IPS-15b (cell line): Measurements from ENCODE around the gene RPA1.

ENCODE experiments used
- H3K27me3 ChIP-seq: one replicate; pipeline ENCODE4 v1.6.1; 2013; ENCODE audit warnings: low read length; ENCODE audit not compliant: control insufficient read depth, insufficient read depth
- H3K36me3 ChIP-seq: one replicate; pipeline ENCODE4 v1.6.1; 2013; ENCODE audit warnings: low read length; ENCODE audit not compliant: control insufficient read depth, insufficient read depth
- H3K4me1 ChIP-seq: one replicate; pipeline ENCODE4 v1.6.1; 2013; ENCODE audit warnings: mild to moderate bottlenecking, low read length; ENCODE audit not compliant: control insufficient read depth, insufficient read depth
- H3K4me3 ChIP-seq: one replicate; pipeline ENCODE4 v1.5.1; 2013; ENCODE audit warnings: low read depth, low read length
- H3K9ac ChIP-seq: one replicate; pipeline ENCODE4 v1.6.1; 2013; ENCODE audit warnings: low read depth, mild to moderate bottlenecking, low read length
- H3K9me3 ChIP-seq: one replicate; pipeline ENCODE4 v1.6.1; 2013; ENCODE audit warnings: mild to moderate bottlenecking, low read length; ENCODE audit not compliant: control insufficient read depth, insufficient read depth

RPA1 gene

DNA sequence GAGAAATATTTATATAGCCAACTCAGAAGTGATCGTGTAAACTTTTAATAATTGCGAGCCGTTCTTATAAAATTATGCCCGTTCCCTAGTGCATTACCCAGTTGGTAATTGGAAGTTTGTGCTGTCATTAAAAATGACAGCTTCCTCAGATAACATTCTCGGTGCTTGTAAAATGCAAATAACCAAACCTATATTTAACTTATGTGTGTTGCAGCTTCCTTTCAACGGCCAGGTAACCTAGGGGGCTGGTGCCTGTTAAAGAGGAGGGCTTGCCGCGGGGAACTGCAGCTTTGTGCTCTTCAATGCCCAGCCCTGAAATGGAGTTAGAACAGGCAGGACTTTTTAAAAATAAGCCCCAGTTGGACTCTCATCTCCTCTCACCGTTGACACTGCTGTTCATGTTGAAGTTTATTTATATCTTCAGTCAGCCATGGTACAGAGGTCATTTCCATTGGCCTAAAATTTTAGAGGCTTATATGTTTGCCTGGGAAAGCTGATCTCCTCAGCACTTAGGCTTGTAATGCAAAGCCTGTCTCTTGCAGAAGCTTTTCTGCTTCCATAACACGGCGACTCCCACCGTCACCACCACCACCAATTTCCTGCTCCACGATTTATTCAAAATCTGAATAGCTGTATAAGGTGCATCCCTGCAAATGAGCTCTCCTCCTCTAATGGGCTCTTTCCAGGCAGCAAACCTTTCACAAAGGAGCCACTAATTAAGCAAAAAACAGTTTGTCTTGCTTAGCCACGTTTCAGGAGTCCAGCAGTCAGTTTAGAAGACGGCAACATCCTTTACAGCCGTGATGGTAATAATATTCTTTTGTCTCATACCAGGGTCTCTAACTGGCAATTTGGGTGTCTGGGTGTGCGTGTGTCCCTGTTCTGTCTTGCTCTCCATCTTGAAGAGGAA is 74.7 kb downstream of the RPA1 start:
- Histone ChIP-seq H3K27me3 (peaks cover 60% of the 10 kb centered on the region), H3K4me3 (no peak overlapping the region), H3K9me3 (no peaks in the 10 kb centered on the region), H3K36me3 (no peaks in the 10 kb centered on the region), H3K4me1 (no peaks in the 10 kb centered on the region), H3K9ac (no peak overlapping the region)

DNA sequence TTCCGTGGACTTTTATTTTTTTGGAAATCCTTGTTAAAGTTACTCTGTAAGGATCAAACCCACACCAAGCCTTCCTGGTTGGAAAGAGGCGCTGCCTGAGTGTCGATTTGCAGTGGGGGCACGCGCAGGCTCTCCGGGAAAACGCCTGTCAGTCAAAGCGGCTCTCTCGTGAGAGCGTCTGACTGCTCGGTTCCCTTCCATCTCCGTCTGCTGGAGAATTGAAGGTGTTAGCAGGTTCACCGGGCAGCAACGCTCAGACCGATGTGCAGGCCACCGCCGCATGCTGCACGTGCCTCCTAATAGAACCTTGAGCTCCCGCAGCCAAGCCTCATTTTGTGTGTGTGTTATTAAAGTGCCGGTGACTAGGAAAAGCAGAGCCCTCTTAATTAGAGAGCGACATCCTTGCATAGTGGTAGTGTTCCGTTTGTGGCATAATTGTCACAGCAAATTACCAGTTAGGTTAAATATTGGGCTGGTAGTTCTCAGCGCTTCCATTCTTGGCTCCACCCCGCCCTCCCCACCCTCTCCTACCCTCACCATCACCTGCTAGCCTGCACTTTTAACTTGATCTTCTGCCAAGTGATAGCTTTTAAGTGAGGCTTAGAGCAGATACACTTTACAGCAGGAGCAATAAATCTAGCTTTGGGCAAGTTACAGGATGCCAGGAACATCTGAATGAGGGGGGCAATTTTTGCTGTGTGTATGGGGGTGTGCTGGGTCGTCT is 75.5 kb downstream of the RPA1 start:
- no peak overlapping the region for H3K4me3 ChIP-seq
- peaks cover 68% of the 10 kb centered on the region for H3K27me3 ChIP-seq
- no peaks in the 10 kb centered on the region for H3K9me3 ChIP-seq

DNA sequence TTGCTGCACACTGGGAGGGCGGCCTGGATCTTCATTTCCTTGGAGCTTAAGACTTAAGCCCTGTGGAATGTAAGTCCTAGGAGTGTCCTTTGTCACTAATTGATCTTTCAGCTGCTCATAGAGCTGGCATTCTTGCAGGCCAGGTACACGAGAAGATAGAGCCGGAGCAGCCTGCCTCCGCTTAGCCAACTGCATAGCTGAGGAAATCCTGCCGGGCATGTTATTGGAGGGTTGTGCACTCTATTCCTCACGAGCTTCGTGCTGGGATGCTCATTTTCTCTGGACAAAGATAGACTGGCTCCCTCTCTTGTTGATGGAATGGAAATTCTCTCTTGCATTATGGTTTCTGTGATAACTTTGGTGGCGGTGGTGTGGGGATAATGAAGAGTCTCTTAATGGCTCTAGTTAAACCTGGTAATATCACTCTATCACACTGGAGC is 76.9 kb downstream of the RPA1 start:
- peaks cover 81% of the 10 kb centered on the region for H3K27me3 ChIP-seq

More for the DNA sequence above, 75.5 kb downstream of the RPA1 start:
- no peaks in the 10 kb centered on the region for H3K36me3 ChIP-seq
- no peaks in the 10 kb centered on the region for H3K4me1 ChIP-seq
- no peak overlapping the region for H3K9ac ChIP-seq

DNA sequence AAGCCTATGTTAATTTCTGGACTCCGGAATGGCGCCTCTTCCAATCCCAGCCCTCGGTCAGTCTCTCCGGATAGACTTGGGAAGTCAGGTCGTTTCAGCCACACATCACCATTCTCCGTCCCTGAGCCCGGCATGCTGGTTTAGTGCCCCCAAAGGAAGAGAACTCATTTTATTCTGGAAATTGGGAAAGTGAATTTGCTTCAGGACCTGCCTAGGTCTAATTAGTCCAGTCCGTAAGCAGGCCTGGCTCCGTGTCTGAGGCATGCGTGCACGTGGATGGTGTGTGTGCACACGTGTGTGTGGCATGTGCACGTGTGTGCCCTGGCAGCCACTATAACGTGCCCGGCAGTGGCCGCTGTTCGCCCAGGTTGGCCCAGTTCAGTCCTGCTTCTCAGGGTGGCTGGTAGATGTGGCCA is 77.4 kb downstream of the RPA1 start:
- no peaks in the 10 kb centered on the region for H3K9me3 ChIP-seq
- H3K9ac ChIP-seq, result no peak overlapping the region
- H3K36me3 ChIP-seq, result no peaks in the 10 kb centered on the region
- peaks cover 87% of the 10 kb centered on the region for H3K27me3 ChIP-seq
- H3K4me1 ChIP-seq, result no peaks in the 10 kb centered on the region
- no peak overlapping the region for H3K4me3 ChIP-seq

More for the DNA sequence above, 76.9 kb downstream of the RPA1 start:
- no peaks in the 10 kb centered on the region for H3K4me1 ChIP-seq
- no peaks in the 10 kb centered on the region for H3K9me3 ChIP-seq
- H3K36me3 ChIP-seq, result no peaks in the 10 kb centered on the region
- H3K9ac ChIP-seq, result no peak overlapping the region
- no peak overlapping the region for H3K4me3 ChIP-seq

DNA sequence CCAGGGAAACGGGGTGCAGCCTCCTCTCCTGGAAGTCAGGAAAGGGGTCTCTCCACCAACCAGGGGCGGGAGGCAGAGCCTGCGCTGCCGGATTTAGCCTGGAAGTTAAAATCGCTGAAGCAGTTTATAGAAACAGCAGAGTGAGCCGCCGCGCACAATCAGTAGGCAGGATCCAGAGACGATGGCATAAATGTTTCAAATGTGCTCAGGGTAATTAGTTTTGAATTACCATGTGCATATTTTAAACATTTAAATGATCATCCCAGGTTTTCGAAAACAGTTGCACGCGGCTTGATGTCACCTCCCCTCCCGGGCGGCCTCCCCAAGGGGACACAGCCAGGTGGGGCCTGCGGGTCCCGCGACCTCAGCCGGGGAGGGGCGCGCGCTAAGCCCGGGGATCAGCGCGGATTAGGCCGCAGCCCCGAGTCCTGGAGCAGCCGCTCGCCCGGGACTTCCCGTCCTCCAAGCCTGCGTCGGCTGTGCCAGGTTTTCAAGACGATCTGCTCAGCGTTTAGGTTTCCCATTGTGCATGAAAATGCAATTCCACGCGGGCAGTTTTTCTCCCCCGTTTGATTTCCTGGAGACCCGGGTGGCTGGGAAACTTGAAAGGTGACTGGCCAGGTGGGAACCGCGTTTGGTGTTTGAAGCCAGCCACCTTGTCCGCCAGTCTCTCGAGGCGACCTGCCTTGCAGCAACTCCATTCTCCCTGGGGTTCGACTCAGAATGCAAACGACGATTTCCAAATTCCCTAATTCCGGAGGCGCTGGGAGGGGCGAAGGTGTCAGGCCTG is 78.3 kb downstream of the RPA1 start:
- no peak overlapping the region for H3K9ac ChIP-seq
- H3K9me3 ChIP-seq, result no peaks in the 10 kb centered on the region
- H3K4me1 ChIP-seq, result no peaks in the 10 kb centered on the region
- no peaks in the 10 kb centered on the region for H3K36me3 ChIP-seq
- peaks cover 93% of the 10 kb centered on the region for H3K27me3 ChIP-seq
- H3K4me3 ChIP-seq, result peak overlapping the region; percentile 28

DNA sequence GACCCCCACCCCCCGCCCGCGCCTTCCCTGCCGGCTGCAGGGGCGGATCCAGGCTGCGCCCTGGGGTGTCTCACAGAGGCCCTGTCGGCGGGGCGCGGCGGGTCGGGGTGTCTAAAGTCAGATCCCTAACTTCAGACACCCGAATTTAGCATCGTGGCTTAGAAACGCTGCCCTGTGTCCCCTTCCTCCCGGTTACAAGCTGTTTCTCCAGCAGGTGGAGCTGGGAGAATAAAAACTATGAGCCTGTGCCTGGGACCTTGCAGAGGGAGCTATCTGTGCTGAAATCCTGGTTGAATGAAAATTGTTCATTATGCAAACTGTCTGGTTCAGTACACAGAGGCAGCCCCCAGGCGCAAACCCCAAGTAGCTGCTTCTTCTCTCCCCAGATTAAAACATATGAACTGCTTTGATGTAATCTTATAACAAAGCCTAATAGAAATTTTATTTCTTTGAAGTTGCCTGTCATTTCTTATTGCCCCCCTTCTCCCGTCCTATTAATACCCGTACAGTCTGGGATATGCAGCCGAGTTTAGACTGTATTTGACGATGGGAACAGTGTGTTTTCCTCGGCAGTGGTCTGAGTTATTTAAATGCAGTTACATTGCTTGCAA is 79.0 kb downstream of the RPA1 start:
- Histone ChIP-seq H3K4me3 (no peak overlapping the region), H3K4me1 (no peaks in the 10 kb centered on the region), H3K9me3 (no peaks in the 10 kb centered on the region), H3K27me3 (peaks cover 95% of the 10 kb centered on the region), H3K9ac (no peak overlapping the region), H3K36me3 (no peaks in the 10 kb centered on the region)

DNA sequence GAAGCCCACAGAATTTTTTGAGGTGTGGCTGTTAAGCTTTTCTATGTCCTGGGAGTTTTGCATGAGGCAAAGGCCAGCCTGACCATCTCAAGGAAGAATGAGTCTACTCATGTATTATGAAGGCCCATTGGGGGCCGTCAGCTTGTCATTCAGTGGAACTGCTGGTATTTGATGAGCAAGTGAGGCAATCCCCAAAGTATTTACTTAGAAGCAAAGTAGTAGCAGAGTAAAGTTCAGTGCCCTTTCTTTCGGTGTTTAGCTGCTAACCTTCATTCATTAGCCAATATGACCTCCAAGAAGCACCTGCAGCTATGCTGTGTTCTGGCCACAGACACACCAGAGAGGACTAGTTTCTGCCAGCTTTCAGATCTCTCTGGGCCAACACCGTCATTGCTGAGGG is 80.2 kb downstream of the RPA1 start:
- Histone ChIP-seq H3K36me3 (no peaks in the 10 kb centered on the region), H3K27me3 (peaks cover 84% of the 10 kb centered on the region), H3K9ac (no peak overlapping the region), H3K9me3 (no peaks in the 10 kb centered on the region), H3K4me3 (no peak overlapping the region), H3K4me1 (no peaks in the 10 kb centered on the region)

DNA sequence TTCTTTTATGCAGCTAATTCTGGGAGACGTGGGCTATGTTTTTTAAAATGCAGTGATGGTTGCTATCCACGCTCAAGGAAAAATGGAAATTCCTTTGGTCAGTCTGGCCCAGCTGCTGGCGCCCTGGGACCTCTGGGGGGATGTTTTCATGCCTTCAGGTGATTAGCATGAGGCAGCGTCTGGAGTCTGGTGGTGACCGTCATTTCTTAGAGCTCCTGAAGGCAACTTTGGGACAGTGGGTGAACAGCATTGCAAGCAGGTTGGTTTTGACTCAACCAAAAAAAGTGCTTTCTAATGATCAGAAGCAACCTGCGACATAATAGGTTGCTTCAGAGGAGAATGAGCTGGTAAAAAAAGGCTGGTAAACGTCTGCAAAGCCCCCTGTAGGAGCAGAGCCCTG is 82.3 kb downstream of the RPA1 start:
- Histone ChIP-seq H3K9ac (no peak overlapping the region), H3K4me3 (no peak overlapping the region), H3K9me3 (no peaks in the 10 kb centered on the region), H3K4me1 (no peaks in the 10 kb centered on the region), H3K27me3 (peaks cover 66% of the 10 kb centered on the region), H3K36me3 (no peaks in the 10 kb centered on the region)

DNA sequence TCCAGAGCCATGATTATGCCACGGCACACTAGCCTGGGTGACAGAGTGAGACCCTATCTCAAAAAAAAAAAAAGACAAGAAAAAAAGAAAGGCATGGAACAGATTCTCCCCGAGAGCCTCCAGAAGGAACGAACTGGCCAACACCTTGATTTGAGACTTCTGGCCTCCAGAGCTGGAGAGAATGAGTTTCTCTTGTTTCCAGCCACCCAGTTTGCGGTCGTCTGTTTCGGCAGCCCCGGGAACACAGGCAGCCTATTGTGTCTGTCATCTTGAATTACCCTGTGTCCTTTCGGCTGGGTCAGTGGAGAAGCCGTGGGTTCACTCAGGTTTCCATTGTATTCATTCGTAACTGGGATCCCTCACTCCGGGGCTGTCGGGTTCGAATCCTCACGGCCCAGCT is 83.9 kb downstream of the RPA1 start:
- Histone ChIP-seq H3K9me3 (no peaks in the 10 kb centered on the region), H3K27me3 (peaks cover 55% of the 10 kb centered on the region)

DNA sequence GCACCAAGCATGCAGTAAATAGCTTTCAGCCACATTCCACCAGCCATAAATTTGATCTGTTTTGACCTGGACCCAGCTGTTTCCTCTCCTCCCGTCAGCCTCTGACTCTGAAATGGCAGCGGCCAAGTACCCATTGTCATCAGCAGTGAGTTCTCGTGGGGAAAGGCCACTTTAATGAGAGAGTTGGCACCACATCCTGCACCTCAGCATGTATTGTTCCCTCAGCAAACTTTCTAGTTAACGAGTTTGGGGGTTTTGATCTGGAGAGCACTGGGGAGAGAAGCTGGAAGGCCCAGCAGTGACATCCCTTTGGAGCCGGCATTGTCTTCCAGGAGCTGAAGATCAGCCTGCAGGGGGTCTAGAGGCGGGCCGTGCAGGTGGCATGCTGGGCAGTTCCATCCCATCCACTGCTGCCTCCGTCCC is 84.9 kb downstream of the RPA1 start:
- H3K4me1 ChIP-seq, result no peaks in the 10 kb centered on the region
- H3K9ac ChIP-seq, result no peak overlapping the region
- no peaks in the 10 kb centered on the region for H3K9me3 ChIP-seq
- H3K36me3 ChIP-seq, result no peaks in the 10 kb centered on the region
- H3K4me3 ChIP-seq, result no peak overlapping the region
- peaks cover 46% of the 10 kb centered on the region for H3K27me3 ChIP-seq

More for the DNA sequence above, 83.9 kb downstream of the RPA1 start:
- Histone ChIP-seq H3K36me3 (no peaks in the 10 kb centered on the region), H3K9ac (no peak overlapping the region), H3K4me1 (no peaks in the 10 kb centered on the region), H3K4me3 (no peak overlapping the region)

DNA sequence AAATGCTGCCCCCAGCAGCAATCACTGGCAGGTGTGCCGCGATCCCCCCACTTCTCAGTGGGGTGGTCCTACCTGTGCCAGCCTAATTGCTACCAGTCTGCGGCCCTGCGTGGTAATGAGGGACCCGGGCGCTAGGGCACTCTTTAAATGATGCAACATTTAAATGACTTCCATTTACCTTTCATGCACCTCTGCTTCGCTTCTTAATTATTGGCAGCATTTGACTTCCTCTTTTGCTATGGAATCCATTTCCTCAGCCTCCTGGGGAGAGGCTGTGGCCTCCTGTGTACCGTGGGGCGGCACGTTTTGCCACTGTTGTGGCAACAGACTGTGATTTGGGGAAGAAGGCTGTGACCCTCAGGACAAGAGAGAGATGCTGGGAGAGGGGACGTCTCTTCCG is 86.1 kb downstream of the RPA1 start:
- peaks cover 33% of the 10 kb centered on the region for H3K27me3 ChIP-seq
- H3K9me3 ChIP-seq, result no peaks in the 10 kb centered on the region
- H3K36me3 ChIP-seq, result no peaks in the 10 kb centered on the region
- no peaks in the 10 kb centered on the region for H3K4me1 ChIP-seq
- H3K4me3 ChIP-seq, result no peak overlapping the region
- no peak overlapping the region for H3K9ac ChIP-seq
